ENCODE results near the gene JARID2. TPM values are rescaled to one million over a fixed set of nuclear protein-coding genes. Genes with fewer than 3 reads are reported as not detected.

Gene JARID2
- total and polyA plus RNA-seq, 9 of the 15 experiments (the other 6 are each of a cell fraction or from before 2014, with no cell fraction given) = 5.0 to 29.0 (median 15.6) TPM

- TF ChIP-seq ZNF23 (CRISPR knock-in tag; IDR thresholded peaks at IDR 0.05) = no peak
- no peak for TF ChIP-seq ZNF24 (IDR thresholded peaks at IDR 0.05)
- TF ChIP-seq THRA (IDR thresholded peaks at IDR 0.05) = no peak
- no peak for TF ChIP-seq TRIM28 (IDR thresholded peaks at IDR 0.05)
- no peak for TF ChIP-seq PHB (CRISPR knock-in tag; IDR thresholded peaks at IDR 0.05)
- TF ChIP-seq THRB (CRISPR knock-in tag; conservative IDR thresholded peaks at IDR 0.05) = 0 out of 2 replicates have a peak, but pooled peaks have one; percentile 20
- TF ChIP-seq DACH1 (IDR thresholded peaks at IDR 0.05; ENCODE audit: partially characterized antibody) = no peak
- TF ChIP-seq, protein P1, sequence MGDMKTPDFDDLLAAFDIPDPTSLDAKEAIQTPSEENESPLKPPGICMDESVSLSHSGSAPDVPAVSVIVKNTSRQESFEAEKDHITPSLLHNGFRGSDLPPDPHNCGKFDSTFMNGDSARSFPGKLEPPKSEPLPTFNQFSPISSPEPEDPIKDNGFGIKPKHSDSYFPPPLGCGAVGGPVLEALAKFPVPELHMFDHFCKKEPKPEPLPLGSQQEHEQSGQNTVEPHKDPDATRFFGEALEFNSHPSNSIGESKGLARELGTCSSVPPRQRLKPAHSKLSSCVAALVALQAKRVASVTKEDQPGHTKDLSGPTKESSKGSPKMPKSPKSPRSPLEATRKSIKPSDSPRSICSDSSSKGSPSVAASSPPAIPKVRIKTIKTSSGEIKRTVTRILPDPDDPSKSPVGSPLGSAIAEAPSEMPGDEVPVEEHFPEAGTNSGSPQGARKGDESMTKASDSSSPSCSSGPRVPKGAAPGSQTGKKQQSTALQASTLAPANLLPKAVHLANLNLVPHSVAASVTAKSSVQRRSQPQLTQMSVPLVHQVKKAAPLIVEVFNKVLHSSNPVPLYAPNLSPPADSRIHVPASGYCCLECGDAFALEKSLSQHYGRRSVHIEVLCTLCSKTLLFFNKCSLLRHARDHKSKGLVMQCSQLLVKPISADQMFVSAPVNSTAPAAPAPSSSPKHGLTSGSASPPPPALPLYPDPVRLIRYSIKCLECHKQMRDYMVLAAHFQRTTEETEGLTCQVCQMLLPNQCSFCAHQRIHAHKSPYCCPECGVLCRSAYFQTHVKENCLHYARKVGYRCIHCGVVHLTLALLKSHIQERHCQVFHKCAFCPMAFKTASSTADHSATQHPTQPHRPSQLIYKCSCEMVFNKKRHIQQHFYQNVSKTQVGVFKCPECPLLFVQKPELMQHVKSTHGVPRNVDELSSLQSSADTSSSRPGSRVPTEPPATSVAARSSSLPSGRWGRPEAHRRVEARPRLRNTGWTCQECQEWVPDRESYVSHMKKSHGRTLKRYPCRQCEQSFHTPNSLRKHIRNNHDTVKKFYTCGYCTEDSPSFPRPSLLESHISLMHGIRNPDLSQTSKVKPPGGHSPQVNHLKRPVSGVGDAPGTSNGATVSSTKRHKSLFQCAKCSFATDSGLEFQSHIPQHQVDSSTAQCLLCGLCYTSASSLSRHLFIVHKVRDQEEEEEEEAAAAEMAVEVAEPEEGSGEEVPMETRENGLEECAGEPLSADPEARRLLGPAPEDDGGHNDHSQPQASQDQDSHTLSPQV (IDR thresholded peaks at IDR 0.05) = peak; percentile 72
- TF ChIP-seq MTA2 (IDR thresholded peaks at IDR 0.05; ENCODE audit: low read depth) = no peak
- no peak for TF ChIP-seq XRCC5 (IDR thresholded peaks at IDR 0.05; ENCODE audit: low read depth, low read length)
- TF ChIP-seq ZNF589 (CRISPR knock-in tag; IDR thresholded peaks at IDR 0.05; ENCODE audit: low read depth) = no peak
- no peak for TF ChIP-seq ARID3A (IDR thresholded peaks at IDR 0.05; ENCODE audit: borderline replicate concordance, low read depth, low read length)
- TF ChIP-seq ZNF3 (CRISPR knock-in tag; IDR thresholded peaks at IDR 0.05) = no peak
- no peak for TF ChIP-seq PRMT5 (CRISPR knock-in tag; IDR thresholded peaks at IDR 0.05)
- TF ChIP-seq MITF (IDR thresholded peaks at IDR 0.05) = no peak
- TF ChIP-seq ZBTB17 (CRISPR knock-in tag; IDR thresholded peaks at IDR 0.05) = no peak
- no peak for TF ChIP-seq HIVEP1 (CRISPR knock-in tag; IDR thresholded peaks at IDR 0.05)
- peak; percentile 72; the same call in 1 of the 2 replicates for TF ChIP-seq DDX20 (tag; IDR thresholded peaks at IDR 0.05; ENCODE audit: low read depth)
- TF ChIP-seq SRSF7 (optimal IDR thresholded peaks at IDR 0.05; ENCODE audit: low read depth, low read length) = no peak
Observed at GRCh38 chr6:15206887-15207286, 39.0 kb upstream of the JARID2 start (continued).

All from K562 (cell line).